ENCODE measurements around the gene ANGPTL2. TPM values are rescaled to one million over a fixed set of nuclear protein-coding genes. Genes with fewer than 3 reads are reported as not detected.

Gene ANGPTL2
- total RNA-seq, 1 experiment from 2014 or later, result 5.1 TPM

- H3K4ac ChIP-seq (ENCODE audit: low read depth, low read length), result no peak overlapping the region
- Mint-ChIP-seq H3K4me3 (no peak overlapping the region; a peak in 1 of 5 replicates), H3K27ac (peak overlapping the region in 2 of 3 experiments; percentile 11 to 13; a peak in 2 of 7 replicates), H3K9me3 (no peaks in the 10 kb centered on the region), H3K27me3 (ENCODE audit: low read depth) (no peaks in the 10 kb centered on the region; the same call in 1 of the 2 replicates), H3K4me1 (peaks cover 15 to 21% of the 10 kb centered on the region in 2 experiments), H3K36me3 (ENCODE audit: insufficient read depth in 1 of 3, low read depth in 3 of 3) (no peaks in the 10 kb centered on the region; a peak in 1 of 7 replicates)
- no peak overlapping the region for H3K56ac ChIP-seq (ENCODE audit: insufficient read length, low read depth, low read length)
- H2BK120ac ChIP-seq (ENCODE audit: low read depth, low read length, poor library complexity, severe bottlenecking), result no peak overlapping the region
- H4K8ac ChIP-seq (replicated peaks; ENCODE audit: insufficient read length, low read depth, low read length), result no peak overlapping the region
- H3K23ac ChIP-seq (ENCODE audit: insufficient read length, low read depth, low read length), result no peak overlapping the region
- no peaks in the 10 kb centered on the region for H3K79me2 ChIP-seq (ENCODE audit: insufficient read depth, low read length)
- H2BK20ac ChIP-seq (ENCODE audit: low read depth, low read length, poor library complexity, severe bottlenecking), result no peak overlapping the region
- H3T11ph ChIP-seq (ENCODE audit: low read length), result no peak overlapping the region
- H3K14ac ChIP-seq (ENCODE audit: insufficient read depth, low read length), result no peak overlapping the region
- H3K23me2 ChIP-seq (ENCODE audit: insufficient read length, low read depth, low read length, poor library complexity, severe bottlenecking), result no peaks in the 10 kb centered on the region
- H3K79me1 ChIP-seq (ENCODE audit: insufficient read depth, low read depth, low read length, poor library complexity, severe bottlenecking), result no peaks in the 10 kb centered on the region
- DNase-seq, result peak; percentile 22
- H3K9ac ChIP-seq (ENCODE audit: extremely low read depth, insufficient read length, low read length), result no peak overlapping the region
- no peak overlapping the region for H2BK5ac ChIP-seq (ENCODE audit: insufficient read length, low read length)
- H4K91ac ChIP-seq (ENCODE audit: insufficient read length, low read depth, low read length), result no peak overlapping the region
- H3K4me1 ChIP-seq (ENCODE audit: insufficient read depth, low read length), result peaks cover 2% of the 10 kb centered on the region; the same call in 1 of the 2 replicates
- H3K27me3 ChIP-seq (ENCODE audit: insufficient read depth, low read length), result no peaks in the 10 kb centered on the region
- TF ChIP-seq CTCF (conservative IDR thresholded peaks at IDR 0.05), result no peak
- no peak overlapping the region for H2BK12ac ChIP-seq (ENCODE audit: insufficient read length, low read depth, low read length)
- no CpG with 5 or more reads among the region's 3 CpGs for WGBS (ENCODE audit: extremely low coverage, insufficient read length, low lambda C conversion rate)
- no peak overlapping the region for H3K4me2 ChIP-seq (ENCODE audit: insufficient read depth, insufficient read length, low read length)
- no peak overlapping the region for H2BK15ac ChIP-seq (ENCODE audit: low read depth, low read length)
- no peak overlapping the region for H2AK5ac ChIP-seq (ENCODE audit: insufficient read length, low read length)
- no peaks in the 10 kb centered on the region for H4K20me1 ChIP-seq (ENCODE audit: control insufficient read depth, insufficient read depth, insufficient read length)
- H2AFZ ChIP-seq (ENCODE audit: low read length), result no peak overlapping the region
- H3K18ac ChIP-seq (ENCODE audit: insufficient read length, low read depth, low read length), result no peak overlapping the region
- no peak overlapping the region for H4K5ac ChIP-seq (ENCODE audit: insufficient read length, low read depth, low read length)
- no peak overlapping the region for H3K27ac ChIP-seq (ENCODE audit: insufficient read length, low read depth, low read length)
- no peaks in the 10 kb centered on the region for H3K9me3 ChIP-seq (ENCODE audit: control insufficient read depth, low read depth, low read length)
These were observed 19.9 kb upstream of the ANGPTL2 start for GRCh38 chr9:127142291-127142690.
